ENCODE results near the gene TMEM30B. TPM values are rescaled to one million over a fixed set of nuclear protein-coding genes. Genes with fewer than 3 reads are reported as not detected.

TMEM30B gene
- total RNA-seq, 2 experiments from 2014 or later: 1.7 to 1.8 TPM

Other genes with a start within 250 kb of the TMEM30B start
- gene PRKCH, start 40.2 kb upstream of the TMEM30B start, total RNA-seq: 100 to 1,000 TPM; 193 to 194 TPM

All from activated CD8-positive, alpha-beta T cell treated with anti-CD3 and anti-CD28 coated beads for 36 hours (primary cell).